GM13976 (cell line): ENCODE data around the gene PQBP1.

ENCODE experiments used
- DNase-seq: peaks from one replicate; pipeline ENCODE4 v3.0.0; 2012; ENCODE audit warnings: low spot score
- CTCF ChIP-seq: IDR thresholded peaks from 2 replicates; pipeline ENCODE4 v1.5.1; 2012; ENCODE audit warnings: borderline replicate concordance, mild to moderate bottlenecking; ENCODE audit not compliant: insufficient read depth; ENCODE audit errors: extremely low read depth, missing control alignments, control extremely low read depth
- in situ Hi-C: fragments of 300-500 bp; cut with MboI; formaldehyde crosslinking; loops from one replicate; pipeline ENCODE4 v1.12.0; 2022; ENCODE audit warnings: low sequenced_read_pairs, mixed read lengths, inconsistent platforms; ENCODE audit not compliant: unreplicated experiment

PQBP1 gene

GRCh38 chrX:48933757-48934156, 36.0 kb downstream of the PQBP1 start:
- DNase-seq: no peak
- in situ Hi-C loops: no loop called here
- no peak for TF ChIP-seq CTCF

DNA sequence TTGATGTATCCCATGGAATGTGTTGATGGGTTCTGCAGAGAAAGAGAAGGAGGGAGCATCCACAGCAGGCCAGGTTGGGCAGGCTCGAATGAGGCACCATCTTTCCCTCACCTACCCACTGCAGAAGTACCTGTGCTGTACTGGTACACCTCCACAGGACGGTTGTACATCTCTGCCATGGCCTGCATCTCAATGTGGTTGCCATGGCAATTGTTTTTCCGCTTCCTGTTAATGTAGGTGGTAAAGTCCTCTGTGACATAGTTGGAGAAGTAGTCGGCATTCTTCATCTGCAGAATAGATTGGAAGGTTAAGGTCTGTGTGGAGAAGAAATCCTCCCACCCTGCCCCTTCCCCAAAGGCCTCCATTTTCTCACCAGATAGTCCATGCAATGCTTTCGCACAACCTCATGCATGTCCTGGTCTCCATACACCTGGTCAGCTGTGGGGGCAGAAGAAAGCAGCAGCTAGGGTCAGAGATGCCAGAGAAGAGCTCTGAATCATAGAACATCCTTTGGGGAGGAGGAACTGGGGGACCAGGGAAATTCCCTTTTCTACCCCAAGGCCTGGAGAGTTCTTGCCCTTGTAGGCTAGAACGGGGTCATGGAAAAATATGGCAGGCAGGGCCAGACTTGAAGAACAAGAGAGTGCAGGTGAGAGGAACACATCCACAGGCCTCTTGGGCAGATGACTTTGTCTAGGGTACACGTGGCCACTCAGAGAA, 37.0 kb downstream of the PQBP1 start:
- DNase-seq: no peak
- TF ChIP-seq CTCF: no peak
- in situ Hi-C loops: no loop called here

GRCh38 chrX:48935301-48935670, 37.6 kb downstream of the PQBP1 start:
- no peak for TF ChIP-seq CTCF
- in situ Hi-C loops: no loop called here
- no peak for DNase-seq

DNA sequence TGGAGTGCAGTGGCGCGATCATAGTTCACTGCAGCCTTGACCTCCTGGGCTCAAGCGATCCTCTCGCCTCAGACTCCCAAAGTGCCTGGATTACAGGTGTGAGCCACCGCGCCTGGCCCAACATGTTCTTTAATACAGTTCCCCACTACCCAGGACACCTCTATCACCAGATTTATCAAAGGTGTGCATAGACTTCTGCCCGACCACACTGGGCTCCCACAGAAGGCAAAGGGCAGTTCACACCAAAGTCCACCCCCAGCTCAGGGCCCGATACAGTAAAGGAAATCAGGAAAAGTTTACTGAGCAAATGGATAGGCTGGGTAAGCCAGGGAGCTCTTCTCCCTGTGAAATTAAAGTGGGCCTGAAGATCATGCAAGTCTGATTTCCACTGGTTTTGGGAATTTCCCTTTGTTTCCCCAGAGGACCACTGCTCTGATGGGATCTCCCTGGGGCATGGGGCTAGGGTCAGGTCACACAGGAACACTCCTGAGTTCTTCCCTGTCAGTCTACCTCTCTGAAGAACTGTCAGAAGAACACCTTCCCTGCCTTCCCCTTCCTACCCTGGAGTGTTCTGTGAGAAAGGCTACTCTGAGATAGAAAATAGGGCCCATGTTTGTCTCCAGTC, 38.8 kb downstream of the PQBP1 start:
- no peak for DNase-seq
- in situ Hi-C loops: no loop called here
- TF ChIP-seq CTCF: no peak

DNA sequence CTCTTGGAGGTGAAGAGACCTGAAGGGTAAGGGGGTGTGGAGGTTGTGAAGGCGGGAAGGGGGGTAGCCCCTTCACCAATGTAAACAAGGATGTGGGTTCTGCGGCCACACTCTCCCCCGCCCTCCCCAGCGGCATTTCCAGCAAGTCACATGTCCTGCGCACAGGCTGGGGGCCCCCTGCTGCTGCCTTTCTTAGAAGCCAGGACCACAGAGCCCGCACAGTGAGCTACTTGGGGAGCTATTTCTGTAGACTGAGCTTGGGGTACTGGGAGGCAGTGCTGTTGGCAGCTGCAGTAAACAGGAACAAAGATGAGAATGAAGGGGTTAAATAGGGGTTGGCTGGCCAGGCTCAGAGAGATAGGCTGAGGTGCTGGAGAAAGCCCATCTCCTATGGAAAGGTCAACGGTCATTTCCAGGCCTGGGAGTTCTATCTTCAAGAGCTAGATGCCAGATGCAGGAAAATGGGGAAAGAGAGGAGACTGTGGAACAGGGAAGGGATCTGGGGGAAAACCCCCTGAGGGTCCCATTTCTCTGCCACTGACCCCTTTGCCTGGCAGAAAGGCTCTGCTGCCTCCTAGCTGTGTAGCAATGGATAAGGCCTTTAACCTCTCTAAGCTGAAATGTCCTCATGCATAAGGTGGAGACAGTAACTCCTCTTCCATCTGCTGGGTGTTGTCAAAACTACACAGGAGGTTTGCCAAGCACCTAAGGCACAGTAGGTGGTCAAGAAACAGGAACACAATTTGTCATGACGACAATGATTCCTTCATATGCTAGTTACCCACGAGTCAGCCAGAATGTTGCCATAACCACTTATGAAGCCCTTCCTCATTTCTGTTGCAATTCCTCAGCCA, 39.6 kb downstream of the PQBP1 start:
- TF ChIP-seq CTCF: peak; percentile 39
- in situ Hi-C loops: no loop called here
- peak; percentile 70 for DNase-seq

- in situ Hi-C loops: no loop called here
- TF ChIP-seq CTCF: no peak
- DNase-seq: peak; percentile 53
Measured at GRCh38 chrX:48938721-48939425, 41.1 kb downstream of the PQBP1 start.
